HG02759 (cell line): ENCODE measurements around the gene GAGE10.
"Not testable (repeated sequence)": the region's sequence is repeated elsewhere in the genome, so short reads cannot be mapped to it uniquely, and the experiment has no call there.

Experiments
- ATAC-seq: cut with Tn5 transposase; IDR thresholded peaks from one replicate; pipeline ENCODE4 v1.9.1; 2021; ENCODE audit warnings: mild to moderate bottlenecking, moderate library complexity; ENCODE audit not compliant: unreplicated experiment

GAGE10 gene

GRCh38 chrX:49321737-49322136 is 18.3 kb downstream of the GAGE10 start, which contains the start of gene GAGE12J:
GAGE12J (plus strand) TSS chrX:49322037; CDS start chrX:49323194, 1,157 bp downstream.
- not testable (repeated sequence) for ATAC-seq

- ATAC-seq, result not testable (repeated sequence)
These were observed 18.8 kb downstream of the GAGE10 start for GRCh38 chrX:49322266-49322665.

- ATAC-seq, result not testable (repeated sequence)
These were observed 20.3 kb downstream of the GAGE10 start for GRCh38 chrX:49323735-49324134.

GRCh38 chrX:49330421-49330820 is 27.0 kb downstream of the GAGE10 start:
- not testable (repeated sequence) for ATAC-seq

- not testable (repeated sequence) for ATAC-seq
These were observed 27.8 kb downstream of the GAGE10 start, which contains the start of gene GAGE13 for GRCh38 chrX:49331282-49331681. GAGE13 (plus strand) TSS chrX:49331582; CDS start chrX:49332738, 1,156 bp downstream.

GRCh38 chrX:49331841-49332240 is 28.4 kb downstream of the GAGE10 start:
- ATAC-seq, result not testable (repeated sequence)

- ATAC-seq, result not testable (repeated sequence)
These were observed 38.0 kb downstream of the GAGE10 start for GRCh38 chrX:49341449-49341848.

- ATAC-seq, result not testable (repeated sequence)
These were observed 41.2 kb downstream of the GAGE10 start for GRCh38 chrX:49344496-49345175.

- not testable (repeated sequence) for ATAC-seq
These were observed 42.0 kb downstream of the GAGE10 start for GRCh38 chrX:49345402-49345801.

GRCh38 chrX:49346150-49346549 is 42.7 kb downstream of the GAGE10 start:
- ATAC-seq, result not testable (repeated sequence)
